Muscle of back (tissue), 11 donors: Measurements from ENCODE around the gene GTF2F2. TPM values are rescaled to one million over a fixed set of nuclear protein-coding genes. Genes with fewer than 3 reads are reported as not detected.

Experiments used
- DNase-seq, 3 donors: peaks; one replicate each; pipeline versions ENCODE4 v3.0.0 to v3.0.0-alpha.2; 2013
- polyA plus RNA-seq, 10 donors: library from polyadenylated mRNA; unstranded; fragments of 120-200 nt; gene quantifications; one replicate each; pipeline ENCODE4 v1.2.1, GENCODE V29; 2013; ENCODE audit not compliant: insufficient read length in 10 of 10

The GTF2F2 gene
- polyA plus RNA-seq, 10 donors: 17.0 to 21.1 (median 19.2) TPM

GRCh38 chr13:45332831-45333219 lies 212.5 kb downstream of the GTF2F2 start:
- DNase-seq: no peak

- DNase-seq: no peak
These were observed 213.1 kb downstream of the GTF2F2 start for GRCh38 chr13:45333251-45333976.

Other genes with a start within 250 kb of the GTF2F2 start
- gene NUFIP1, start 131.0 kb upstream of the GTF2F2 start, polyA plus RNA-seq: 10 to 100 TPM in 1 of 10 donors, 1 to 10 TPM in 9; 6.5 to 10.8 (median 8.3) TPM
- 10 to 100 TPM; 25.1 to 36.8 (median 29.6) TPM for gene GPALPP1, start 131.0 kb upstream of the GTF2F2 start, polyA plus RNA-seq
- gene KCTD4, start 80.5 kb downstream of the GTF2F2 start, polyA plus RNA-seq: under 1 TPM in 5 of 10 donors, not detected in 5; 0.07 to 0.22 (median 0.19) TPM
- gene TPT1, start 220.7 kb downstream of the GTF2F2 start, polyA plus RNA-seq: 1,000 to 10,000 TPM; 8,104 to 9,462 (median 8,579) TPM